GM23338 (cell line): Measurements from ENCODE around the gene LEFTY1. TPM values are rescaled to one million over a fixed set of nuclear protein-coding genes. Genes with fewer than 3 reads are reported as not detected.

Experiments
- ATAC-seq: fragments of 200-7000 bp; cut with Tn5 transposase; 3 replicates; pipeline ENCODE4 v1.9.1; 2020
- DNase-seq: peaks from one replicate; pipeline ENCODE4 v3.0.0-alpha.2; 2015; ENCODE audit warnings: low spot score
- H2AFZ ChIP-seq: fragments of 200-600 bp; sonication (generic); 2 replicates; pipeline ENCODE4 v1.8.0; 2016; ENCODE audit warnings: antibody characterized with exemption, mild to moderate bottlenecking, moderate library complexity
- H3F3A ChIP-seq: fragments of 200-600 bp; sonication (generic); replicated peaks from 2 replicates; pipeline ENCODE4 v1.8.0; 2017; ENCODE audit warnings: antibody characterized with exemption, mixed run types, low read depth
- H3K27ac ChIP-seq: fragments of 200-600 bp; sonication (generic); 2 replicates; pipeline ENCODE4 v1.6.1; 2016; ENCODE audit warnings: low read depth
- H3K27me3 ChIP-seq: fragments of 200-600 bp; sonication (generic); 2 replicates; pipeline ENCODE4 v1.8.0; 2016; ENCODE audit warnings: mild to moderate bottlenecking, mixed run types, moderate library complexity; ENCODE audit not compliant: insufficient read depth
- H3K36me3 ChIP-seq: fragments of 200-600 bp; sonication (generic); 2 replicates; pipeline ENCODE4 v1.8.0; 2016; ENCODE audit warnings: mild to moderate bottlenecking; ENCODE audit not compliant: insufficient read depth
- H3K4me1 ChIP-seq: fragments of 200-600 bp; sonication (generic); 2 replicates; pipeline ENCODE4 v1.8.0; 2016; ENCODE audit warnings: mild to moderate bottlenecking, moderate library complexity; ENCODE audit not compliant: insufficient read depth
- H3K4me2 ChIP-seq: fragments of 200-600 bp; sonication (generic); 2 replicates; pipeline ENCODE4 v1.7.1; 2017; ENCODE audit warnings: mixed run types
- H3K4me3 ChIP-seq: fragments of 200-600 bp; sonication (generic); 2 replicates; pipeline ENCODE4 v1.6.1; 2016; ENCODE audit warnings: mixed run types
- H3K79me2 ChIP-seq: fragments of 200-600 bp; sonication (generic); replicated peaks from 2 replicates; pipeline ENCODE4 v1.8.0; 2017; ENCODE audit warnings: mild to moderate bottlenecking; ENCODE audit not compliant: insufficient read depth
- H3K9me2 ChIP-seq: fragments of 200-600 bp; sonication (generic); 2 replicates; pipeline ENCODE4 v1.8.0; 2017; ENCODE audit not compliant: insufficient read depth
- H4K20me1 ChIP-seq: fragments of 200-600 bp; sonication (generic); replicated peaks from 2 replicates; pipeline ENCODE4 v1.8.0; 2017; ENCODE audit warnings: mild to moderate bottlenecking; ENCODE audit not compliant: insufficient read depth
- H3K27ac Mint-ChIP-seq: 2 replicates; pipeline ENCODE4 v1.8.0; 2020; ENCODE audit warnings: inconsistent platforms, mild to moderate bottlenecking, moderate library complexity, mixed read lengths
- H3K27me3 Mint-ChIP-seq: 3 replicates; pipeline ENCODE4 v1.8.0; 2022; ENCODE audit warnings: low read depth, mild to moderate bottlenecking, moderate library complexity, mixed read lengths, inconsistent platforms; ENCODE audit not compliant: insufficient read depth, poor library complexity
- H3K36me3 Mint-ChIP-seq: 3 replicates; pipeline ENCODE4 v1.8.0; 2021; ENCODE audit warnings: low read depth, mild to moderate bottlenecking, inconsistent platforms, moderate library complexity, mixed read lengths
- H3K4me1 Mint-ChIP-seq: 3 replicates; pipeline ENCODE4 v1.8.0; 2020; ENCODE audit warnings: mild to moderate bottlenecking, inconsistent platforms, mixed read lengths
- H3K4me3 Mint-ChIP-seq: 3 replicates; pipeline ENCODE4 v1.8.0; 2021; ENCODE audit warnings: moderate library complexity, mild to moderate bottlenecking, inconsistent platforms, mixed read lengths
- H3K9me3 Mint-ChIP-seq: 3 replicates; pipeline ENCODE4 v1.8.0; 2020; ENCODE audit warnings: moderate library complexity, mild to moderate bottlenecking, inconsistent platforms, mixed read lengths
- CREB1 ChIP-seq: fragments of 250-450 bp; sonication (Bioruptor Pico); IDR thresholded peaks from 2 replicates; pipeline ENCODE4 v1.5.0; 2020; ENCODE audit warnings: low read depth, mild to moderate bottlenecking, moderate library complexity
- EZH2 ChIP-seq: fragments of 200-600 bp; sonication (generic); IDR thresholded peaks from one replicate; pipeline ENCODE4 v1.8.0; 2017; ENCODE audit warnings: antibody characterized with exemption, mild to moderate bottlenecking, low read depth; ENCODE audit not compliant: unreplicated experiment
- EZH2phosphoT487 ChIP-seq: fragments of 200-600 bp; sonication (generic); IDR thresholded peaks from one replicate; pipeline ENCODE4 v1.8.1; 2018; ENCODE audit warnings: antibody characterized with exemption; ENCODE audit not compliant: unreplicated experiment
- JUNB ChIP-seq: IDR thresholded peaks from one replicate; pipeline ENCODE4 v1.6.1; 2016; ENCODE audit warnings: antibody characterized with exemption; ENCODE audit not compliant: unreplicated experiment
- NANOG ChIP-seq: IDR thresholded peaks from 2 replicates; pipeline ENCODE4 v1.6.1; 2016; ENCODE audit warnings: antibody characterized with exemption, borderline replicate concordance
- POLR2AphosphoS5 ChIP-seq: IDR thresholded peaks from 2 replicates; pipeline ENCODE4 v1.6.1; 2016; ENCODE audit warnings: antibody characterized with exemption, low read depth
- STAT1 ChIP-seq: IDR thresholded peaks from one replicate; pipeline ENCODE4 v1.6.1; 2016; ENCODE audit warnings: antibody characterized with exemption; ENCODE audit not compliant: unreplicated experiment
- ZNF114 ChIP-seq: fragments of 250-450 bp; sonication (Bioruptor Pico); IDR thresholded peaks from 2 replicates; pipeline ENCODE4 v1.5.0; 2020; ENCODE audit warnings: mild to moderate bottlenecking, moderate library complexity
- ZNF331 ChIP-seq: fragments of 250-450 bp; sonication (Bioruptor Pico); IDR thresholded peaks from 2 replicates; pipeline ENCODE4 v1.5.0; 2020; ENCODE audit warnings: low read depth, mild to moderate bottlenecking, moderate library complexity
- polyA plus RNA-seq: library from polyadenylated mRNA; unstranded; fragments of >200 nt; fragmentation: Nextera tagmentation; extraction: Ambion mirVana; gene quantifications from 2 replicates; pipeline ENCODE4 v1.2.1, GENCODE V29; 2016
- total RNA-seq: library from RNA; depleted of rRNA; stranded (reverse); fragments of >200 nt; shearing (Covaris generic); gene quantifications from 2 replicates; pipeline ENCODE4 v1.2.3, GENCODE V29; 2014
- TF ChIP-seq, protein P1 (sequence below): IDR thresholded peaks from 2 replicates; pipeline ENCODE4 v1.6.1; 2016; ENCODE audit warnings: antibody characterized with exemption
- TF ChIP-seq, protein P2 (sequence below), 2 experiments: fragments of 200-600 bp in 1 of 2; sonication (generic) in 1 of 2; conservative IDR thresholded peaks; 2 replicates each; pipeline versions ENCODE4 v1.5.1 to v1.6.1; 2016 to 2017; ENCODE audit warnings: antibody characterized with exemption in 2 of 2, low read depth in 2 of 2, mild to moderate bottlenecking in 2 of 2, moderate library complexity in 1 of 2
- TF ChIP-seq, protein P3 (sequence below): IDR thresholded peaks from one replicate; pipeline ENCODE4 v1.6.1; 2018; ENCODE audit warnings: antibody characterized with exemption; ENCODE audit not compliant: unreplicated experiment
- TF ChIP-seq, protein P4 (sequence below): fragments of 250-450 bp; sonication (Bioruptor Pico); IDR thresholded peaks from 2 replicates; pipeline ENCODE4 v1.5.0; 2020; ENCODE audit warnings: mild to moderate bottlenecking, moderate library complexity

The LEFTY1 gene
- total and polyA plus RNA-seq, 2 experiments from 2014 or later: 27.5 to 65.4 TPM

DNA sequence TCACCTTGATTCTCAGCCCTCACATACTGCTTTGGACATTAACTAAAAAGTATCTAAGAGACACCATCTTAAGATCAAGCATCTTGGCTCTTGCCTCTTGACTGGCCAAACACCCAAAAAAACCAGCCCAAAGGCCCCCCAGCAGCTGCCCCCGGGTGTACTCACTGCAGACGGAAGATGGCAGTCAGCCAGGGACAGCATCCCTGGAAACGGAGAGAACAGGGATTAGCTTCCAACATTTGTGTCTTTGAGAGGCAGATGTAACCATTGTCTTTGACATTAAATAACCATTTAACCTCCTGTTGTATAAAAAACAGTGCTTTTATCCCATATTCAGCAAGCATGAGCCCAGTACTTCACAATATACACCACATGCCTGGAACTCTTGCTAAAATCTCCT, 18.0 kb downstream of the LEFTY1 start:
- Mint-ChIP-seq H3K27me3 (peaks cover 13% of the 10 kb centered on the region), H3K9me3 (no peaks in the 10 kb centered on the region), H3K36me3 (peaks cover 75% of the 10 kb centered on the region), H3K27ac (no peak overlapping the region), H3K4me3 (no peak overlapping the region), H3K4me1 (peaks cover 21% of the 10 kb centered on the region)
- Histone ChIP-seq H2AFZ (no peak overlapping the region), H3K27ac (no peak overlapping the region), H4K20me1 (peaks cover 21% of the 10 kb centered on the region), H3K4me3 (no peak overlapping the region), H3F3A (0 out of 2 replicates have a peak, but pooled peaks cover 3% of the 10 kb centered on the region), H3K4me1 (peaks cover 3% of the 10 kb centered on the region; the same call in 1 of the 2 replicates), H3K4me2 (no peak overlapping the region), H3K9me2 (no peaks in the 10 kb centered on the region), H3K79me2 (peaks cover 4% of the 10 kb centered on the region; the same call in 1 of the 2 replicates), H3K36me3 (peaks cover 48% of the 10 kb centered on the region), H3K27me3 (no peaks in the 10 kb centered on the region)
- TF ChIP-seq STAT1 (no peak), EZH2phosphoT487 (no peak), ZNF114 (no peak), NANOG (no peak), EZH2 (no peak), POLR2AphosphoS5 (no peak), ZNF331 (CRISPR knock-in tag) (no peak), CREB1 (no peak), JUNB (no peak)
- TF ChIP-seq, protein P1, sequence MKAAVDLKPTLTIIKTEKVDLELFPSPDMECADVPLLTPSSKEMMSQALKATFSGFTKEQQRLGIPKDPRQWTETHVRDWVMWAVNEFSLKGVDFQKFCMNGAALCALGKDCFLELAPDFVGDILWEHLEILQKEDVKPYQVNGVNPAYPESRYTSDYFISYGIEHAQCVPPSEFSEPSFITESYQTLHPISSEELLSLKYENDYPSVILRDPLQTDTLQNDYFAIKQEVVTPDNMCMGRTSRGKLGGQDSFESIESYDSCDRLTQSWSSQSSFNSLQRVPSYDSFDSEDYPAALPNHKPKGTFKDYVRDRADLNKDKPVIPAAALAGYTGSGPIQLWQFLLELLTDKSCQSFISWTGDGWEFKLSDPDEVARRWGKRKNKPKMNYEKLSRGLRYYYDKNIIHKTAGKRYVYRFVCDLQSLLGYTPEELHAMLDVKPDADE: no peak
- TF ChIP-seq, protein P2, sequence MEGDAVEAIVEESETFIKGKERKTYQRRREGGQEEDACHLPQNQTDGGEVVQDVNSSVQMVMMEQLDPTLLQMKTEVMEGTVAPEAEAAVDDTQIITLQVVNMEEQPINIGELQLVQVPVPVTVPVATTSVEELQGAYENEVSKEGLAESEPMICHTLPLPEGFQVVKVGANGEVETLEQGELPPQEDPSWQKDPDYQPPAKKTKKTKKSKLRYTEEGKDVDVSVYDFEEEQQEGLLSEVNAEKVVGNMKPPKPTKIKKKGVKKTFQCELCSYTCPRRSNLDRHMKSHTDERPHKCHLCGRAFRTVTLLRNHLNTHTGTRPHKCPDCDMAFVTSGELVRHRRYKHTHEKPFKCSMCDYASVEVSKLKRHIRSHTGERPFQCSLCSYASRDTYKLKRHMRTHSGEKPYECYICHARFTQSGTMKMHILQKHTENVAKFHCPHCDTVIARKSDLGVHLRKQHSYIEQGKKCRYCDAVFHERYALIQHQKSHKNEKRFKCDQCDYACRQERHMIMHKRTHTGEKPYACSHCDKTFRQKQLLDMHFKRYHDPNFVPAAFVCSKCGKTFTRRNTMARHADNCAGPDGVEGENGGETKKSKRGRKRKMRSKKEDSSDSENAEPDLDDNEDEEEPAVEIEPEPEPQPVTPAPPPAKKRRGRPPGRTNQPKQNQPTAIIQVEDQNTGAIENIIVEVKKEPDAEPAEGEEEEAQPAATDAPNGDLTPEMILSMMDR (conservative IDR thresholded peaks at IDR 0.05; ENCODE audit: low read depth in 2 of 2): no peak
- TF ChIP-seq, protein P3, sequence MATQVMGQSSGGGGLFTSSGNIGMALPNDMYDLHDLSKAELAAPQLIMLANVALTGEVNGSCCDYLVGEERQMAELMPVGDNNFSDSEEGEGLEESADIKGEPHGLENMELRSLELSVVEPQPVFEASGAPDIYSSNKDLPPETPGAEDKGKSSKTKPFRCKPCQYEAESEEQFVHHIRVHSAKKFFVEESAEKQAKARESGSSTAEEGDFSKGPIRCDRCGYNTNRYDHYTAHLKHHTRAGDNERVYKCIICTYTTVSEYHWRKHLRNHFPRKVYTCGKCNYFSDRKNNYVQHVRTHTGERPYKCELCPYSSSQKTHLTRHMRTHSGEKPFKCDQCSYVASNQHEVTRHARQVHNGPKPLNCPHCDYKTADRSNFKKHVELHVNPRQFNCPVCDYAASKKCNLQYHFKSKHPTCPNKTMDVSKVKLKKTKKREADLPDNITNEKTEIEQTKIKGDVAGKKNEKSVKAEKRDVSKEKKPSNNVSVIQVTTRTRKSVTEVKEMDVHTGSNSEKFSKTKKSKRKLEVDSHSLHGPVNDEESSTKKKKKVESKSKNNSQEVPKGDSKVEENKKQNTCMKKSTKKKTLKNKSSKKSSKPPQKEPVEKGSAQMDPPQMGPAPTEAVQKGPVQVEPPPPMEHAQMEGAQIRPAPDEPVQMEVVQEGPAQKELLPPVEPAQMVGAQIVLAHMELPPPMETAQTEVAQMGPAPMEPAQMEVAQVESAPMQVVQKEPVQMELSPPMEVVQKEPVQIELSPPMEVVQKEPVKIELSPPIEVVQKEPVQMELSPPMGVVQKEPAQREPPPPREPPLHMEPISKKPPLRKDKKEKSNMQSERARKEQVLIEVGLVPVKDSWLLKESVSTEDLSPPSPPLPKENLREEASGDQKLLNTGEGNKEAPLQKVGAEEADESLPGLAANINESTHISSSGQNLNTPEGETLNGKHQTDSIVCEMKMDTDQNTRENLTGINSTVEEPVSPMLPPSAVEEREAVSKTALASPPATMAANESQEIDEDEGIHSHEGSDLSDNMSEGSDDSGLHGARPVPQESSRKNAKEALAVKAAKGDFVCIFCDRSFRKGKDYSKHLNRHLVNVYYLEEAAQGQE: no peak
- TF ChIP-seq, protein P4, sequence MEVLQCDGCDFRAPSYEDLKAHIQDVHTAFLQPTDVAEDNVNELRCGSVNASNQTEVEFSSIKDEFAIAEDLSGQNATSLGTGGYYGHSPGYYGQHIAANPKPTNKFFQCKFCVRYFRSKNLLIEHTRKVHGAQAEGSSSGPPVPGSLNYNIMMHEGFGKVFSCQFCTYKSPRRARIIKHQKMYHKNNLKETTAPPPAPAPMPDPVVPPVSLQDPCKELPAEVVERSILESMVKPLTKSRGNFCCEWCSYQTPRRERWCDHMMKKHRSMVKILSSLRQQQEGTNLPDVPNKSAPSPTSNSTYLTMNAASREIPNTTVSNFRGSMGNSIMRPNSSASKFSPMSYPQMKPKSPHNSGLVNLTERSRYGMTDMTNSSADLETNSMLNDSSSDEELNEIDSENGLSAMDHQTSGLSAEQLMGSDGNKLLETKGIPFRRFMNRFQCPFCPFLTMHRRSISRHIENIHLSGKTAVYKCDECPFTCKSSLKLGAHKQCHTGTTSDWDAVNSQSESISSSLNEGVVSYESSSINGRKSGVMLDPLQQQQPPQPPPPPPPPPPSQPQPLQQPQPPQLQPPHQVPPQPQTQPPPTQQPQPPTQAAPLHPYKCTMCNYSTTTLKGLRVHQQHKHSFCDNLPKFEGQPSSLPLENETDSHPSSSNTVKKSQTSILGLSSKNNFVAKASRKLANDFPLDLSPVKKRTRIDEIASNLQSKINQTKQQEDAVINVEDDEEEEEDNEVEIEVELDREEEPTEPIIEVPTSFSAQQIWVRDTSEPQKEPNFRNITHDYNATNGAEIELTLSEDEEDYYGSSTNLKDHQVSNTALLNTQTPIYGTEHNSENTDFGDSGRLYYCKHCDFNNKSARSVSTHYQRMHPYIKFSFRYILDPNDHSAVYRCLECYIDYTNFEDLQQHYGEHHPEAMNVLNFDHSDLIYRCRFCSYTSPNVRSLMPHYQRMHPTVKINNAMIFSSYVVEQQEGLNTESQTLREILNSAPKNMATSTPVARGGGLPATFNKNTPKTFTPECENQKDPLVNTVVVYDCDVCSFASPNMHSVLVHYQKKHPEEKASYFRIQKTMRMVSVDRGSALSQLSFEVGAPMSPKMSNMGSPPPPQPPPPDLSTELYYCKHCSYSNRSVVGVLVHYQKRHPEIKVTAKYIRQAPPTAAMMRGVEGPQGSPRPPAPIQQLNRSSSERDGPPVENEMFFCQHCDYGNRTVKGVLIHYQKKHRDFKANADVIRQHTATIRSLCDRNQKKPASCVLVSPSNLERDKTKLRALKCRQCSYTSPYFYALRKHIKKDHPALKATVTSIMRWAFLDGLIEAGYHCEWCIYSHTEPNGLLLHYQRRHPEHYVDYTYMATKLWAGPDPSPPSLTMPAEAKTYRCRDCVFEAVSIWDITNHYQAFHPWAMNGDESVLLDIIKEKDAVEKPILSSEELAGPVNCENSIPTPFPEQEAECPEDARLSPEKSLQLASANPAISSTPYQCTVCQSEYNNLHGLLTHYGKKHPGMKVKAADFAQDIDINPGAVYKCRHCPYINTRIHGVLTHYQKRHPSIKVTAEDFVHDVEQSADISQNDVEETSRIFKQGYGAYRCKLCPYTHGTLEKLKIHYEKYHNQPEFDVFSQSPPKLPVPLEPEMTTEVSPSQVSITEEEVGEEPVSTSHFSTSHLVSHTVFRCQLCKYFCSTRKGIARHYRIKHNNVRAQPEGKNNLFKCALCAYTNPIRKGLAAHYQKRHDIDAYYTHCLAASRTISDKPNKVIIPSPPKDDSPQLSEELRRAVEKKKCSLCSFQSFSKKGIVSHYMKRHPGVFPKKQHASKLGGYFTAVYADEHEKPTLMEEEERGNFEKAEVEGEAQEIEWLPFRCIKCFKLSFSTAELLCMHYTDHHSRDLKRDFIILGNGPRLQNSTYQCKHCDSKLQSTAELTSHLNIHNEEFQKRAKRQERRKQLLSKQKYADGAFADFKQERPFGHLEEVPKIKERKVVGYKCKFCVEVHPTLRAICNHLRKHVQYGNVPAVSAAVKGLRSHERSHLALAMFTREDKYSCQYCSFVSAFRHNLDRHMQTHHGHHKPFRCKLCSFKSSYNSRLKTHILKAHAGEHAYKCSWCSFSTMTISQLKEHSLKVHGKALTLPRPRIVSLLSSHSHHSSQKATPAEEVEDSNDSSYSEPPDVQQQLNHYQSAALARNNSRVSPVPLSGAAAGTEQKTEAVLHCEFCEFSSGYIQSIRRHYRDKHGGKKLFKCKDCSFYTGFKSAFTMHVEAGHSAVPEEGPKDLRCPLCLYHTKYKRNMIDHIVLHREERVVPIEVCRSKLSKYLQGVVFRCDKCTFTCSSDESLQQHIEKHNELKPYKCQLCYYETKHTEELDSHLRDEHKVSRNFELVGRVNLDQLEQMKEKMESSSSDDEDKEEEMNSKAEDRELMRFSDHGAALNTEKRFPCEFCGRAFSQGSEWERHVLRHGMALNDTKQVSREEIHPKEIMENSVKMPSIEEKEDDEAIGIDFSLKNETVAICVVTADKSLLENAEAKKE (CRISPR knock-in tag): no peak
- DNase-seq (no peak), ATAC-seq (no peak)
